ENCODE data around the gene MARK1.

DNA sequence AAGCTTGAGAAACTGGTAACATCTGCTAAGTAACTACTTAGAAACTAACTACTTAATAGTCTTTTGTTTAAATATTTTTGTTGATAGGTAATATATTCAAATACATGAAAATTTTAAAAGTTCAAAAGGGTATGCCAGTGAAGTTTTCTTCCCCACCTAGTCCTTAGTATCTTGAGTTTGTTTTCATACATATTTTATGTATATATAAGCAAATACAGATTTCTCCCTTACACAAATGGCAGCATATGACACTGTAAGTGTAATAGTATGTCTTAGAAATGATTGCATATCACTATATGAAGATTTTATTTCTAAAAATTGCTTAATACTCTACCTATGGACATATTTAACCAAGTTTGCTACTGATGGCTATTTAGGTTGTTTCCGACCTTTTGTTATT, 38.9 kb downstream of the MARK1 start:
- TF ChIP-seq, protein P1, sequence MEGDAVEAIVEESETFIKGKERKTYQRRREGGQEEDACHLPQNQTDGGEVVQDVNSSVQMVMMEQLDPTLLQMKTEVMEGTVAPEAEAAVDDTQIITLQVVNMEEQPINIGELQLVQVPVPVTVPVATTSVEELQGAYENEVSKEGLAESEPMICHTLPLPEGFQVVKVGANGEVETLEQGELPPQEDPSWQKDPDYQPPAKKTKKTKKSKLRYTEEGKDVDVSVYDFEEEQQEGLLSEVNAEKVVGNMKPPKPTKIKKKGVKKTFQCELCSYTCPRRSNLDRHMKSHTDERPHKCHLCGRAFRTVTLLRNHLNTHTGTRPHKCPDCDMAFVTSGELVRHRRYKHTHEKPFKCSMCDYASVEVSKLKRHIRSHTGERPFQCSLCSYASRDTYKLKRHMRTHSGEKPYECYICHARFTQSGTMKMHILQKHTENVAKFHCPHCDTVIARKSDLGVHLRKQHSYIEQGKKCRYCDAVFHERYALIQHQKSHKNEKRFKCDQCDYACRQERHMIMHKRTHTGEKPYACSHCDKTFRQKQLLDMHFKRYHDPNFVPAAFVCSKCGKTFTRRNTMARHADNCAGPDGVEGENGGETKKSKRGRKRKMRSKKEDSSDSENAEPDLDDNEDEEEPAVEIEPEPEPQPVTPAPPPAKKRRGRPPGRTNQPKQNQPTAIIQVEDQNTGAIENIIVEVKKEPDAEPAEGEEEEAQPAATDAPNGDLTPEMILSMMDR (IDR thresholded peaks at IDR 0.05) = no peak
- TF ChIP-seq POLR2A (IDR thresholded peaks at IDR 0.05) = no peak
